Fibroblast of the conjunctiva (primary cell): ENCODE data around the gene TENM4.

ENCODE experiments used
- DNase-seq: peaks from one replicate; pipeline ENCODE4 v3.0.0-alpha.2; 2010; ENCODE audit warnings: low read depth

TENM4 gene

GRCh38 chr11:79055856-79056631 is 384.8 kb downstream of the TENM4 start:
- no peak for DNase-seq

GRCh38 chr11:79054636-79055035 is 386.2 kb downstream of the TENM4 start:
- peak; percentile 14 for DNase-seq

GRCh38 chr11:79052544-79052943 is 388.3 kb downstream of the TENM4 start:
- DNase-seq, result no peak

GRCh38 chr11:79050786-79051185 is 390.0 kb downstream of the TENM4 start:
- DNase-seq, result no peak

GRCh38 chr11:79049741-79050179 is 391.1 kb downstream of the TENM4 start:
- DNase-seq, result no peak

- DNase-seq, result no peak
Measured at GRCh38 chr11:79047980-79048379, 392.9 kb downstream of the TENM4 start.

GRCh38 chr11:79047321-79047720 is 393.5 kb downstream of the TENM4 start:
- DNase-seq, result no peak

- no peak for DNase-seq
Measured at GRCh38 chr11:79046366-79046765, 394.5 kb downstream of the TENM4 start.

GRCh38 chr11:79045800-79046304 is 395.0 kb downstream of the TENM4 start:
- DNase-seq, result no peak

- no peak for DNase-seq
Measured at GRCh38 chr11:79045018-79045799, 395.6 kb downstream of the TENM4 start.

GRCh38 chr11:79044201-79044600 is 396.6 kb downstream of the TENM4 start:
- DNase-seq, result no peak

- DNase-seq, result no peak
Measured at GRCh38 chr11:79043726-79044125, 397.1 kb downstream of the TENM4 start.

- DNase-seq, result no peak
Measured at GRCh38 chr11:79042824-79043223, 398.0 kb downstream of the TENM4 start.

GRCh38 chr11:79040348-79040747 is 400.5 kb downstream of the TENM4 start:
- DNase-seq, result peak; percentile 6

GRCh38 chr11:79039122-79039521 is 401.7 kb downstream of the TENM4 start:
- no peak for DNase-seq

GRCh38 chr11:79035881-79036280 is 404.9 kb downstream of the TENM4 start:
- DNase-seq, result no peak

- no peak for DNase-seq
Measured at GRCh38 chr11:79033833-79034232, 407.0 kb downstream of the TENM4 start.

GRCh38 chr11:79030448-79030847 is 410.4 kb downstream of the TENM4 start:
- no peak for DNase-seq

- DNase-seq, result no peak
Measured at GRCh38 chr11:79028225-79028624, 412.6 kb downstream of the TENM4 start.

GRCh38 chr11:79026803-79027445 is 413.9 kb downstream of the TENM4 start:
- no peak for DNase-seq

- no peak for DNase-seq
Measured at GRCh38 chr11:79025622-79026021, 415.2 kb downstream of the TENM4 start.

- no peak for DNase-seq
Measured at GRCh38 chr11:79025097-79025496, 415.7 kb downstream of the TENM4 start.

- no peak for DNase-seq
Measured at GRCh38 chr11:79022265-79022664, 418.6 kb downstream of the TENM4 start.
